NCI-H2081 treated with DMSO at 0.1 percent for 48 hours (cell line): Measurements from ENCODE around the gene EPB41L4A.
A peak's percentile ranks its signal among the peaks of the same experiment; 100 is the strongest.
"Not testable (repeated sequence)": the region's sequence is repeated elsewhere in the genome, so short reads cannot be mapped to it uniquely, and the experiment has no call there.

ENCODE experiments used
- DNase-seq: peaks from one replicate; lab custom pipeline; 2025; lab: John Stamatoyannopoulos, UW

EPB41L4A gene

GRCh38 chr5:112419164-112419985, at the start of gene EPB41L4A:
Gene EPB41L4A (minus strand): TSS chr5:112419277. CDS start chr5:112419039, 238 bp downstream.
- DNase-seq, result no peak

- DNase-seq, result peak; percentile 44
Measured at GRCh38 chr5:112467485-112467884, 48.4 kb upstream of the EPB41L4A start.

GRCh38 chr5:112466261-112466660, 47.2 kb upstream of the EPB41L4A start:
- DNase-seq, result not testable (repeated sequence)

GRCh38 chr5:112447187-112447760, 28.2 kb upstream of the EPB41L4A start:
- not testable (repeated sequence) for DNase-seq

- DNase-seq, result no peak
Measured at GRCh38 chr5:112445626-112446350, 26.7 kb upstream of the EPB41L4A start.

GRCh38 chr5:112443932-112444331, 24.9 kb upstream of the EPB41L4A start:
- not testable (repeated sequence) for DNase-seq

GRCh38 chr5:112440031-112440430, 21.0 kb upstream of the EPB41L4A start:
- DNase-seq, result no peak

- no peak for DNase-seq
Measured at GRCh38 chr5:112436144-112436543, 17.1 kb upstream of the EPB41L4A start.

GRCh38 chr5:112434641-112435040, 15.6 kb upstream of the EPB41L4A start:
- DNase-seq, result no peak

- not testable (repeated sequence) for DNase-seq
Measured at GRCh38 chr5:112426202-112426601, 7.1 kb upstream of the EPB41L4A start.

- DNase-seq, result no peak
Measured at GRCh38 chr5:112419986-112420864, 1.1 kb upstream of the EPB41L4A start.

- DNase-seq, result no peak
Measured at GRCh38 chr5:112418659-112419163, 366 bp downstream of the EPB41L4A start.

GRCh38 chr5:112417931-112418658, 982 bp downstream of the EPB41L4A start:
- no peak for DNase-seq

- no peak for DNase-seq
Measured at GRCh38 chr5:112415552-112415951, 3.5 kb downstream of the EPB41L4A start.

GRCh38 chr5:112413611-112414010, 5.5 kb downstream of the EPB41L4A start:
- DNase-seq, result no peak

GRCh38 chr5:112412346-112412745, 6.7 kb downstream of the EPB41L4A start:
- DNase-seq, result no peak

GRCh38 chr5:112411903-112412302, 7.2 kb downstream of the EPB41L4A start:
- DNase-seq, result no peak

GRCh38 chr5:112407666-112408065, 11.4 kb downstream of the EPB41L4A start:
- DNase-seq, result no peak

- DNase-seq, result no peak
Measured at GRCh38 chr5:112407240-112407639, 11.8 kb downstream of the EPB41L4A start.

GRCh38 chr5:112403069-112403468, 16.0 kb downstream of the EPB41L4A start:
- DNase-seq, result no peak

- DNase-seq, result no peak
Measured at GRCh38 chr5:112401924-112402323, 17.2 kb downstream of the EPB41L4A start.
